MM.1S (cell line): ENCODE results near the gene RNF150.

Experiments
- DNase-seq: peaks from one replicate; pipeline ENCODE4 v3.0.0-alpha.2; 2015
- H2AFZ ChIP-seq: fragments of 300-600 bp; sonication (generic); 2 replicates; pipeline ENCODE4 v1.6.0; 2016; ENCODE audit warnings: antibody characterized with exemption, low read length
- H3F3A ChIP-seq: fragments of 300-600 bp; sonication (generic); 2 replicates; pipeline ENCODE4 v1.6.1; 2016; ENCODE audit warnings: mild to moderate bottlenecking, antibody characterized with exemption, low read length, moderate library complexity, mixed read lengths; ENCODE audit not compliant: insufficient read depth
- H3K27ac ChIP-seq: fragments of 300-600 bp; sonication (generic); 2 replicates; pipeline ENCODE4 v1.5.1; 2016; ENCODE audit warnings: mild to moderate bottlenecking, low read length
- H3K27me3 ChIP-seq: fragments of 300-600 bp; sonication (generic); replicated peaks from 2 replicates; pipeline ENCODE4 v1.6.0; 2016; ENCODE audit warnings: low read length; ENCODE audit not compliant: insufficient read depth
- H3K36me3 ChIP-seq: fragments of 300-600 bp; sonication (generic); replicated peaks from 2 replicates; pipeline ENCODE4 v1.6.1; 2016; ENCODE audit warnings: mild to moderate bottlenecking, low read length, mixed read lengths; ENCODE audit not compliant: insufficient read depth
- H3K4me1 ChIP-seq: fragments of 300-600 bp; sonication (generic); 2 replicates; pipeline ENCODE4 v1.6.1; 2016; ENCODE audit warnings: low read length, mixed read lengths
- H3K4me2 ChIP-seq: fragments of 300-600 bp; sonication (generic); 2 replicates; pipeline ENCODE4 v1.6.0; 2016; ENCODE audit warnings: low read depth, low read length
- H3K4me3 ChIP-seq: fragments of 300-600 bp; sonication (generic); 2 replicates; pipeline ENCODE4 v1.5.1; 2016; ENCODE audit warnings: low read length, mixed read lengths
- H3K79me2 ChIP-seq: fragments of 300-600 bp; sonication (generic); 2 replicates; pipeline ENCODE4 v1.6.1; 2016; ENCODE audit warnings: mixed run types, low read length, mixed read lengths
- H3K9ac ChIP-seq: fragments of 300-600 bp; sonication (generic); 2 replicates; pipeline ENCODE4 v1.6.1; 2016; ENCODE audit warnings: low read length, mixed read lengths
- H3K9me2 ChIP-seq: fragments of 300-600 bp; sonication (generic); replicated peaks from 2 replicates; pipeline ENCODE4 v1.6.1; 2016; ENCODE audit warnings: mild to moderate bottlenecking, low read length, mixed read lengths; ENCODE audit not compliant: insufficient read depth
- H3K9me3 ChIP-seq: fragments of 300-600 bp; sonication (generic); replicated peaks from 2 replicates; pipeline ENCODE4 v1.6.1; 2016; ENCODE audit warnings: mild to moderate bottlenecking, low read length, mixed read lengths; ENCODE audit not compliant: insufficient read depth
- H4K20me1 ChIP-seq: fragments of 300-600 bp; sonication (generic); 2 replicates; pipeline ENCODE4 v1.6.1; 2016; ENCODE audit warnings: mild to moderate bottlenecking, low read length, moderate library complexity, mixed read lengths; ENCODE audit not compliant: insufficient read depth
- CTCF ChIP-seq: fragments of 300-600 bp; sonication (generic); IDR thresholded peaks from 2 replicates; pipeline ENCODE4 v1.5.1; 2016; ENCODE audit warnings: antibody characterized with exemption, low read length, mixed read lengths
- EZH2 ChIP-seq: fragments of 300-600 bp; sonication (generic); optimal IDR thresholded peaks from 2 replicates; pipeline ENCODE3; 2017; ENCODE audit warnings: low read depth, mild to moderate bottlenecking, antibody characterized with exemption, low read length, mixed read lengths
- EZH2phosphoT487 ChIP-seq: fragments of 300-600 bp; sonication (generic); IDR thresholded peaks from 2 replicates; pipeline ENCODE4 v1.6.1; 2018; ENCODE audit warnings: antibody characterized with exemption, low read length

Gene RNF150

GRCh38 chr4:141021397-141022110, 111.7 kb downstream of the RNF150 start:
- Histone ChIP-seq H3K27me3 (no peaks in the 10 kb centered on the region), H4K20me1 (no peaks in the 10 kb centered on the region), H2AFZ (no peak overlapping the region), H3K4me1 (no peaks in the 10 kb centered on the region), H3K4me2 (no peak overlapping the region), H3K27ac (no peak overlapping the region), H3K79me2 (no peaks in the 10 kb centered on the region), H3K4me3 (no peak overlapping the region), H3K9me2 (no peaks in the 10 kb centered on the region), H3K9ac (no peak overlapping the region), H3F3A (no peaks in the 10 kb centered on the region), H3K9me3 (no peaks in the 10 kb centered on the region), H3K36me3 (no peaks in the 10 kb centered on the region)
- DNase-seq: no peak
- TF ChIP-seq EZH2 (no peak), CTCF (no peak), EZH2phosphoT487 (no peak)

GRCh38 chr4:141020801-141021261, 112.4 kb downstream of the RNF150 start:
- Histone ChIP-seq H3K27ac (no peak overlapping the region), H3K27me3 (no peaks in the 10 kb centered on the region), H3F3A (no peaks in the 10 kb centered on the region), H3K9ac (no peak overlapping the region), H3K9me3 (no peaks in the 10 kb centered on the region), H2AFZ (no peak overlapping the region), H3K9me2 (no peaks in the 10 kb centered on the region), H4K20me1 (no peaks in the 10 kb centered on the region), H3K4me3 (no peak overlapping the region), H3K4me1 (no peaks in the 10 kb centered on the region), H3K79me2 (no peaks in the 10 kb centered on the region), H3K4me2 (no peak overlapping the region), H3K36me3 (no peaks in the 10 kb centered on the region)
- TF ChIP-seq CTCF: no peak
- TF ChIP-seq EZH2: no peak
- TF ChIP-seq EZH2phosphoT487: no peak
- DNase-seq: no peak

GRCh38 chr4:141019768-141020167, 113.5 kb downstream of the RNF150 start:
- no peak overlapping the region for H3K4me2 ChIP-seq
- H3K27me3 ChIP-seq: no peaks in the 10 kb centered on the region
- no peak overlapping the region for H3K9ac ChIP-seq
- no peaks in the 10 kb centered on the region for H3K36me3 ChIP-seq
- H3K79me2 ChIP-seq: no peaks in the 10 kb centered on the region
- no peaks in the 10 kb centered on the region for H3K4me1 ChIP-seq
- no peak overlapping the region for H3K27ac ChIP-seq
- no peaks in the 10 kb centered on the region for H3K9me3 ChIP-seq
- no peaks in the 10 kb centered on the region for H3F3A ChIP-seq
- no peaks in the 10 kb centered on the region for H3K9me2 ChIP-seq
- TF ChIP-seq CTCF (no peak), EZH2phosphoT487 (no peak), EZH2 (no peak)
- H4K20me1 ChIP-seq: no peaks in the 10 kb centered on the region
- H3K4me3 ChIP-seq: no peak overlapping the region
- H2AFZ ChIP-seq: no peak overlapping the region
- DNase-seq: no peak
